ENCODE measurements around the gene TSPYL6. TPM values are rescaled to one million over a fixed set of nuclear protein-coding genes. Genes with fewer than 3 reads are reported as not detected.
A peak's percentile ranks its signal among the peaks of the same experiment; 100 is the strongest.

TSPYL6 gene
- total and polyA plus RNA-seq, 2 of the 8 experiments (the other 6 are each of a cell fraction or from before 2014, with no cell fraction given), result not detected

DNA sequence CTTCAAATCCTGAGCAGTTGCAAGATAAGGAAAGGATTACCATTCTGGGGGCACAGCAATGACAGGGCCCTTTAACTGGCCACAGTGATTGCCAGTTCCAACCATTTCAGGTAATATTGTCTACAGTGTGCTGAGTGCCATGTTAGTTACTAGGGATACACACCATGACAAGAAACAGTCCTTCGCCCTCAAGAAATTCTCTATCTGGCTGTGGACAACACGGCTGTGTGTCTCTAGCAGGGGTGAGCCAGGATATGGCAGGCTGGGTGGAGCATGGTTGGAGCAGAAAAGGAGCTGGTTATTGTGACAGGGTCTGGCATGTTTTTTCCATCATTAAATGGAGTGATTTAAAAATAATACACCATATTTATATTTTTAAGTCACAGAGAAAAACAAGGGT, 31.0 kb downstream of the TSPYL6 start:
- Histone ChIP-seq H3K4ac (replicated peaks; ENCODE audit: insufficient read length, low read depth, low read length) (no peak overlapping the region), H3K4me2 (ENCODE audit: insufficient read depth in 1 of 2, low read depth in 2 of 2, low read length in 2 of 2) (no peak overlapping the region), H2AFZ (ENCODE audit: low read length) (no peak overlapping the region), H3K79me2 (ENCODE audit: control insufficient read depth in 1 of 2, insufficient read depth in 2 of 2, low read length in 2 of 2) (no peaks in the 10 kb centered on the region), H4K8ac (ENCODE audit: extremely low read depth, insufficient read depth, low read length) (0 out of 2 replicates have a peak overlapping the region, but pooled peaks have one; percentile 14), H3K23ac (ENCODE audit: insufficient read length) (no peak overlapping the region), H3K27ac (ENCODE audit: low read depth, low read length) (no peak overlapping the region), H3K14ac (ENCODE audit: insufficient read length) (no peak overlapping the region), H4K20me1 (replicated peaks in 1 of 2; ENCODE audit: control insufficient read depth in 1 of 2, insufficient read depth in 2 of 2, low read length in 2 of 2) (no peaks in the 10 kb centered on the region), H3K18ac (ENCODE audit: extremely low read depth, low read length) (no peak overlapping the region), H3K4me1 (replicated peaks in 1 of 4; ENCODE audit: control insufficient read depth in 3 of 4, insufficient read depth in 4 of 4, low read length in 3 of 4) (no peaks in the 10 kb centered on the region; a peak in 1 of 7 replicates), H2BK120ac (replicated peaks; ENCODE audit: low read depth, low read length) (no peak overlapping the region), H2AK5ac (ENCODE audit: low read depth, low read length) (no peak overlapping the region), H2BK12ac (ENCODE audit: low read depth, low read length) (no peak overlapping the region), H2BK20ac (ENCODE audit: low read length) (no peak overlapping the region), H3K4me3 (ENCODE audit: extremely low read depth in 1 of 4, insufficient read depth in 2 of 4, low read depth in 3 of 4, low read length in 4 of 4) (no peak overlapping the region), H4K91ac (replicated peaks; ENCODE audit: insufficient read length, low read length) (no peak overlapping the region), H3K79me1 (ENCODE audit: low read depth, low read length) (no peaks in the 10 kb centered on the region), H2BK15ac (ENCODE audit: low read length) (no peak overlapping the region), H3K56ac (replicated peaks; ENCODE audit: insufficient read length, low read depth, low read length) (no peak overlapping the region), H3K9ac (replicated peaks in 1 of 4; ENCODE audit: extremely low read depth in 1 of 4, low read depth in 3 of 4, low read length in 3 of 4) (no peak overlapping the region), H2BK5ac (ENCODE audit: low read depth, low read length) (no peak overlapping the region), H3K23me2 (ENCODE audit: low read depth, low read length) (no peaks in the 10 kb centered on the region), H3K27me3 (replicated peaks in 1 of 4; ENCODE audit: control insufficient read depth in 3 of 4, extremely low read depth in 1 of 4, insufficient read depth in 3 of 4, low read length in 3 of 4) (no peaks in the 10 kb centered on the region; a peak in 1 of 7 replicates), H3K36me3 (ENCODE audit: control insufficient read depth in 2 of 4, insufficient read depth in 4 of 4, low read length in 3 of 4) (no peaks in the 10 kb centered on the region), H3K9me3 (ENCODE audit: insufficient read depth in 2 of 2, low read depth in 1 of 2, low read length in 1 of 2) (no peaks in the 10 kb centered on the region), H4K5ac (ENCODE audit: insufficient read length, low read depth, low read length) (no peak overlapping the region)
- DNase-seq (ENCODE audit: low read depth in 1 of 2, low spot score in 2 of 2) (no peak), FAIRE-seq (no peak)
- POLR2A ChIA-PET (ENCODE audit: partially characterized antibody), result no interaction called here
- WGBS, 2 experiments (ENCODE audit: extremely low coverage in 1 of 2, insufficient coverage in 1 of 2, insufficient read length in 1 of 2, insufficient replicate concordance in 2 of 2, low coverage in 1 of 2, low lambda C conversion rate in 2 of 2, missing lambda C conversion rate in 1 of 2), result 97% methylated on average over 2 of the region's 2 CpGs; no CpG with 5 or more reads in 1 of the 2 experiments
- CTCF ChIA-PET (ENCODE audit: partially characterized antibody), result interaction anchor here (1.9 kb wide), 1 partner anchor 18 kb away, joined by 5 read pairs; no protein-coding TSS in a partner anchor
- no peak for TF ChIP-seq RFX5 (IDR thresholded peaks at IDR 0.05; ENCODE audit: borderline replicate concordance, low read depth, low read length)
- no peak for TF ChIP-seq BRCA1 (IDR thresholded peaks at IDR 0.05; ENCODE audit: low read depth, low read length)
- no peak for TF ChIP-seq RXRA (IDR thresholded peaks at IDR 0.05; ENCODE audit: insufficient read depth, low read depth, low read length)
- no peak for TF ChIP-seq CREB1 (IDR thresholded peaks at IDR 0.05)
- TF ChIP-seq RAD21 (IDR thresholded peaks at IDR 0.05 in 1 of 2, conservative IDR thresholded peaks at IDR 0.05 in 1 of 2; ENCODE audit: low read depth in 2 of 2, low read length in 2 of 2), result no peak
- TF ChIP-seq TBP (IDR thresholded peaks at IDR 0.05; ENCODE audit: low read depth, low read length), result no peak
- TF ChIP-seq, protein P1, sequence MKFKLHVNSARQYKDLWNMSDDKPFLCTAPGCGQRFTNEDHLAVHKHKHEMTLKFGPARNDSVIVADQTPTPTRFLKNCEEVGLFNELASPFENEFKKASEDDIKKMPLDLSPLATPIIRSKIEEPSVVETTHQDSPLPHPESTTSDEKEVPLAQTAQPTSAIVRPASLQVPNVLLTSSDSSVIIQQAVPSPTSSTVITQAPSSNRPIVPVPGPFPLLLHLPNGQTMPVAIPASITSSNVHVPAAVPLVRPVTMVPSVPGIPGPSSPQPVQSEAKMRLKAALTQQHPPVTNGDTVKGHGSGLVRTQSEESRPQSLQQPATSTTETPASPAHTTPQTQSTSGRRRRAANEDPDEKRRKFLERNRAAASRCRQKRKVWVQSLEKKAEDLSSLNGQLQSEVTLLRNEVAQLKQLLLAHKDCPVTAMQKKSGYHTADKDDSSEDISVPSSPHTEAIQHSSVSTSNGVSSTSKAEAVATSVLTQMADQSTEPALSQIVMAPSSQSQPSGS (IDR thresholded peaks at IDR 0.05; ENCODE audit: low read length), result no peak
- TF ChIP-seq BCL11A (IDR thresholded peaks at IDR 0.05; ENCODE audit: low read depth in 2 of 2, low read length in 2 of 2), result no peak
- TF ChIP-seq MAFK (IDR thresholded peaks at IDR 0.05; ENCODE audit: low read depth, low read length), result no peak
- no peak for TF ChIP-seq POLR2AphosphoS5 (IDR thresholded peaks at IDR 0.05; ENCODE audit: low read depth, low read length)
- TF ChIP-seq TCF12 (IDR thresholded peaks at IDR 0.05; ENCODE audit: low read depth, low read length), result no peak
- no peak for TF ChIP-seq SIRT6 (IDR thresholded peaks at IDR 0.05; ENCODE audit: low read length)
- no peak for TF ChIP-seq SUZ12 (IDR thresholded peaks at IDR 0.05; ENCODE audit: low read length)

Measured in H1 (cell line).